ENCODE measurements around the gene TEX50.
"Not testable (repeated sequence)": the region's sequence is repeated elsewhere in the genome, so short reads cannot be mapped to it uniquely, and the experiment has no call there.

The TEX50 gene

GRCh38 chr1:173661763-173662162 lies 26.6 kb downstream of the TEX50 start:
- no peak for DNase-seq (ENCODE audit: low read depth in 2 of 2)

- DNase-seq (ENCODE audit: low read depth in 2 of 2), result no peak
These were observed 28.0 kb downstream of the TEX50 start for GRCh38 chr1:173663159-173663558.

DNA sequence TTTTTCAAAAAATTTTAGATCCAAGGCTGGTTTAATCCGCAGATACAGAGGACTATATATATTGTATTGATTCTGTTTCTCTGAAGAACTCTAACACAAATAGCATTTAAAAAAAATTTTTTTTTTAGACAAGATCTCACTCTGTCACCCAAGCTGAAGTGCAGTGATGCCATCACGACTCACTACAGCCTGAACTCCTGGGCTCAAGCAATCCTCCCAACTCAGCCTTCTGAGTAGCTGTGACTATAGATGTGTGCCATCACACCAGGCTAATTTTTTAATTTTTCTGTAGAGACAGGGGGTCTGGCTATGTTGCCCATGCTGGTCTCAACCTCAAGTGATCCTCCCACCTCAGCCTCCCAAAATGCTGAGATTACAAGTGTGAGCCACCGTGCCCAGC lies 31.5 kb downstream of the TEX50 start:
- DNase-seq (ENCODE audit: low read depth in 2 of 2), result no peak

- no peak for DNase-seq (ENCODE audit: low read depth in 2 of 2)
These were observed 34.4 kb downstream of the TEX50 start, which contains the start of gene ANKRD45 for GRCh38 chr1:173669491-173669941. Gene ANKRD45 (minus strand): TSS chr1:173669851. CDS start chr1:173659418, 10,433 bp downstream.

GRCh38 chr1:173674496-173674895 lies 39.4 kb downstream of the TEX50 start:
- not testable (repeated sequence) for DNase-seq (ENCODE audit: low read depth in 2 of 2)

GRCh38 chr1:173680152-173680551 lies 45.0 kb downstream of the TEX50 start:
- not testable (repeated sequence) for DNase-seq (ENCODE audit: low read depth in 2 of 2)

DNA sequence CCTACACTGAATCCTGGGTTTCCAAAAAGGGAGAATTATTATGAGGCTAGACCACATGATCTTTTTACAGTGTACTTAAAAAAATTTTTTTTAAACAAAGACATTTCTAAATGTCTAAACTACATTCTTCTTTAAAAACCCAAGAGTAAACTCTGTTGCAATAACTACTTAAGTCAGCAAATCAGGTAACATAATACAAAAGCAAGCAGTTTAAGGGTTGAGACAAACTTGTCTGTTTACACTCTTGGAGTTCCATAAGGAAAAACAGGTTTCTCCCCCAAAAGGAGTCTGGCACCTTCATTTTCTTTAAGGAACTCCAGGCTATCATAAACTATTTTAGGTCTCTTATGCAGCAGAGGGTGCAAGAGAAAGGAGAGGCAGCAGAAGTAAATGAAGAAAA lies 47.0 kb downstream of the TEX50 start:
- DNase-seq (ENCODE audit: low read depth in 2 of 2), result no peak

GRCh38 chr1:173683838-173684237 lies 48.7 kb downstream of the TEX50 start:
- not testable (repeated sequence) for DNase-seq (ENCODE audit: low read depth in 2 of 2)

GRCh38 chr1:173685121-173685520 lies 50.0 kb downstream of the TEX50 start:
- DNase-seq (ENCODE audit: low read depth in 2 of 2), result not testable (repeated sequence)
